ENCODE data around the gene ATP2B2.
A peak's percentile ranks its signal among the peaks of the same experiment; 100 is the strongest.
"Not testable (repeated sequence)": the region's sequence is repeated elsewhere in the genome, so short reads cannot be mapped to it uniquely, and the experiment has no call there.

Gene ATP2B2

DNA sequence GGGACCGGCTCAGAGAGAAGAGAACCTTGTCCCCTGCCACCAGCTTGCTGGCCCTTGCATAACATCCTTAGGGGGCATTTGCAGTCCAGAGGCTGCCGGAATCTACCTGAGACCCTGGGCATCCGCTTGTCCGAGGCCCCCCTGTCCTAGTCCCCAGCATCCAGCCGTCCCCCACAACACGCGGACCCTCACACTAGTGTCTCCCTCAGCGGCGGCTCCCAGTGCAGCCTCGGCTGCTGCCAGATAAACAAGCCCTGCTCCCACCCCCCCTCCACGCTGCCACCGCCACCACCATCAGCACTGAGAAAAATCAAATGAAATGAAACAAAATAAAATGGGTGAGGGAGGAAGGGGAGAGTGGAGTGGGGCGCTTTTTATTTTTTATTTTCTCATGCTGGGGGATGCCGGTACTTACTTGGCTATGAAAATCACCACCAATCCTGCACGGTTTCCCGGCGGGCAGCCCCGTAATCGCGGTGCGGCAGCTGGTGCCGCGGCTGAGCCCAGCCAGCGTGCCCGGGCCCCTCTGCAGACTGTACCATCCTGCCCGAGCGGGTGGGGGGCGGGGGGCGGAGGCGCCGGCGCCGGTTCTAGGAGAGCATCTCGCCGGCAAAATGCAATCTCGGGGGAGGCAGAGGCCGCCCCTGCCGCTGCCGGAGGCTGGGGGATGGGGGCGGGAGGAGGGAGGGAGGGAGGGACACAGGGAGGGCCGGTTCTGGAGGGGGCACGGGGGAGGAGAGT lies at the start of gene ATP2B2:
Gene ATP2B2, minus strand, starts transcription at position 537 of the 741 bp plus-strand sequence. CDS start 56,043 bp downstream, outside the sequence.
- DNase-seq: no peak

GRCh38 chr3:10554746-10555145 lies 49.4 kb upstream of the ATP2B2 start:
- no peak for DNase-seq

DNA sequence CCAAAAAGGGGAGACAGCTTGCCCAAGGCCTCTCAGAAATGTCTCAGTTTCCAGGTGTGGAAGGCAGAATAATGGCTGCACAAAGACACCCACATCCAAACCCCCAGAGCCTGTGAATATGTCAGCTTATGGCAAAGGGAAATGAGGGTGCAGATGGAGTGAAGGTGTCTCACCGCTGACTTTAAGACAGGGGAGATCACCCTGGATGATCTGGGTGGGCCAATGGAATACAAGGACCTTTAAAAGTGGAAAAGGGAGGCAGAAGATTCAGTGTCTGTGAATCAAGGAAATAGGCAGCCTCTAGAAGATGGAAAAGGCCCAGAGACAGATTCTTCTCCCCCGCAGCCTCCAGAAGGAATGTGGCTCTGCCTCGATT lies 48.8 kb upstream of the ATP2B2 start:
- no peak for DNase-seq

GRCh38 chr3:10553591-10554235 lies 48.3 kb upstream of the ATP2B2 start:
- peak; percentile 51 for DNase-seq

GRCh38 chr3:10552631-10552943 lies 47.2 kb upstream of the ATP2B2 start:
- DNase-seq: no peak

GRCh38 chr3:10551821-10552630 lies 46.6 kb upstream of the ATP2B2 start:
- DNase-seq: peak; percentile 86

DNA sequence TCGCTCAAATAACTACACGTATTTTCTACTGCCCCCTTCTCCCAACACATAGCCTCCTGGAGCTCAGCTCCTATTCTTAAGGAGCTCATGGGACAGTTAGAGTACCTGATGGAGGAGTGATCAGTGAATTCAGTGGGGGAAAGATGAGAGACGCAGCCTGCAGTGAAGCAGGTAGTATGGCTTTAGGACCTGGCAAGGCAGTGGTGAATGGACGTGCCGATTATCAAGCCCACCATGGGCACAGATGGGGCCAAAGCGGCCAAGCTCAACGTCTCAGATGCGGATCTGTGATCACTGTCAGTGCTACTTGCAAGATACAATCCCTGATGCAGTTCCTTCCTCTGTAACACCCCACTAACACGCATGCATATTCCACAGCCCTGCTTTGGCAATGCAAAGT lies 45.8 kb upstream of the ATP2B2 start:
- DNase-seq: no peak

DNA sequence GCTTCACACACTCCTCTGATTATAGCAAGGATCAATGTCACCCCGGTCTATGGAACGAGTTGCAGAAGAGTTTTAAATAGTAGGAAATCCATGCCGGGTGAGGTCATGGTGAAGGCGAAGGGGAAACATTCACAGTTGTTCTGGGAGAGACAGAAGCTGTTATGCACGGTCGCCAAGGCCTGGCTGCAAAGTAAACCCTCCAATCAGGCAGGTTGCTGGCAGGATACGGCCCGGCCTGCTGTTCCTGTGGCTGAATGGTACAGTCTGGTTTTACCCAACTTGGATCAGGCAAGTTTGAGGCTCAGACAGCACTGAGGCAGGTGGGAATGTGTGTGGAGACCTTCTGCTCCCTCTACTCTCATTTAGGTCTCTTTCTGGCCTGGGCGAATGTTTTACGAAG lies 45.3 kb upstream of the ATP2B2 start:
- no peak for DNase-seq

- peak; percentile 53 for DNase-seq
These were observed 44.3 kb upstream of the ATP2B2 start for GRCh38 chr3:10549617-10550230.

DNA sequence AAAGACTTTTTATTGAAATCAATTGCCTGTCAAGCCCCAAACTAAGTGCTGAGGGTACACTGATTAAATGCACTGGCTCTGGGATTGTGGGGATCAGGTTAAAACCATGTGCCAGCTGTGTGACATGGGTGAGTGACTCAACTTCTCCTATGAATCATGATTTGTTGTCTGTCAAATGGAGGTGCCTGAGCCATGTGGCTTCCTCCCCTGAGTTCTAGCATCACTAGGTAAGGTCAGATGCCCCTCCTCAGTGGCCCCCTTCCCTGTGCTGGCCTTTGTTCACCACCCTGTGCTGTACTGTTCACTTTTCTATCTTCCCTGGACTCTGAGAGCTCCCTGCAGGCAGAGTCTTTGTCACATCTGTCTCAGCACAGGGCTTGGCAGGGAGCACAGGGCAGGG lies 43.6 kb upstream of the ATP2B2 start:
- no peak for DNase-seq

GRCh38 chr3:10547841-10548783 lies 42.7 kb upstream of the ATP2B2 start:
- DNase-seq: no peak

DNA sequence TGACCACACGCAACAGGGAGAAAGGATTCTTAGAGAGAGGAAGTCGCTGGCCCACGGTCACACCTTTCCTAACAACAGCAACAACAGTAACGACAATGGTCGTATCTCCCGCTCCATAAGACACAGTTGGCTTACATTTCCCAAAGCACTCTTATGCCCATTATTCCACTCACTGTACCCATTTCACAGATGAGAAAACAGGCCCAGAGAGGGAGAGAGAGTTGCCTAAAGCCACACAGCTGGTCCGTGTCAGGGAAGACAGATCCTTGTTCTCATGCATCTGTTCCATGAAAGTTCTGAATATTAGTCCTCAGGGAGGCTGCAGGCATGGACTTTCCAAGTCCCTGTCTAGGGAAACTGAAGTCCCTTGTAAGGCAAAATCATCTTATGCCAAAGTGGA lies 42.0 kb upstream of the ATP2B2 start:
- DNase-seq: no peak

GRCh38 chr3:10546820-10547263 lies 41.5 kb upstream of the ATP2B2 start:
- no peak for DNase-seq

- no peak for DNase-seq
These were observed 40.8 kb upstream of the ATP2B2 start for GRCh38 chr3:10546181-10546624.

DNA sequence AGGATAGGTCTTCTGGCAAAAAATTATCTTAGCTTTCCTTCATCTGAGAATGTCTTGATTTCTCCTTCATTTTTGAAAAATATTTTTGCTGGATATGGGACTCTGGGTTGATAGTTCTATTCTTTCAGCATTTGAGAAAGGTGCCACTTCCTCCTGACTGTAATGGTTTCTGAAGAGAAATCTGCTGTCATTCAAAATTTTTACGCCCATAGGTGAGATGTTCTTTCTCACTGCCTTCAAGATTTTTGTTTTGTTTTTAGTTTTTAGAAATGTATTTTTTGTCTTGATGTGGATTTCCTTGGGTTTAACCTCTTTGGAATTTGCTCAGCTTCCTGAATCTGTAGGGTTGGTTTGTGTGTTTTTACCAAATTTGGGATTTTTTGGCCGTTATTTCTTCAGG lies 37.1 kb upstream of the ATP2B2 start:
- peak; percentile 21 for DNase-seq

DNA sequence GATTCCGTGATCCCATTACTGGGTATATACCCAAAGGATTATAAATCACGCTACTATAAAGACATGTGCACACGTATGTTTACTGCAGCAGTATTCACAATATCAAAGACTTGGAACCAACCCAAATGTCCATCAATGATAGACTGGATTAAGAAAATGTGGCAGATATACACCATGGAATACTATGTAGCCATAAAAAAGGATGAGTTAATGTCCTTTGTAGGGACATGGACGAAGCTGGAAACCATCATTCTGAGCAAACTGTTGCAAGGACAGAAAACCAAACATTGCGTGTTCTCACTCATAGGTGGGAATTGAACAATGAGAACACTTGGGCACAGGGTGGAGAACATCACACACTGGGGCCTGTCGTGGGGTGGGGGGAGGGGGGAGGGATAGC lies 35.0 kb upstream of the ATP2B2 start:
- DNase-seq: not testable (repeated sequence)

GRCh38 chr3:10534066-10534465 lies 28.7 kb upstream of the ATP2B2 start:
- no peak for DNase-seq

- DNase-seq: no peak
These were observed 28.3 kb upstream of the ATP2B2 start for GRCh38 chr3:10533737-10534023.

DNA sequence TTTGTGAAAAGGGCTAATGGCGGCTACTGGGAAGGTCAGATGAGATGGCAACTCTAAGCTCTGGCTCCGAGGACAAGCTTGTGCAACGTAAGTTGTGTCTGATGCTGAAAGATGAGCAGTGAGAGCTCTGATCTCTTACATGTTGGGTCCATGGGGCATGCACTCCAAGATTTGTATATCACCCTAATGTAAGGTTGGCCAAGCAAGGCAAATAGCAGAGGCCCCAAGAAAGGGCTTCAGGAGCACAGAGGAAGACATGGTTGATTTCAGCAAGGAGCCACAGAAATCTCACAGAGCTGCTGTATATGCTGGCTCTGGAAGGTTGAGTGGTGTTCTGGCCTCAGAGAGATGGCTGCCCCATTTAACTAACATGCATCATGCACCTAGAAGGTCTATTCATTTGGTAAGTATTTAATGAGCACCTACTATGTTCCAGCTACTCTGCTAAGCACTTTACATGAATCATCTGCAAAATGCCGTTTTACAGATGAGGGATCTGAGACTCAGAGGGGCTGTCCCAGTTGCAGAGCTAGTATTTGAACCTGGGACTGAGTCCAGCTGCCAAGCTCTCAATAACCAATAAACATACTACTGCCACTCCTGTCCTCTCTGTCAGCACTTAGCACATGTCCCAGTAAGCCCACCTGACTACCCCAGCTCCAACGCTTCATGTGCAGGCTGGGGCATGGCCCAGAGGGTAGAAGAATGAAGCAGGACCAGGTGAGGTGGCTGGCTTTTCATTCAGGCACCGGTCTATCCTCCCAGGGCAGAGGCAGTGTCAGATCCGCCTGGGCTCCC lies 27.8 kb upstream of the ATP2B2 start:
- no peak for DNase-seq

- DNase-seq: no peak
These were observed 25.6 kb upstream of the ATP2B2 start for GRCh38 chr3:10531031-10531430.

DNA sequence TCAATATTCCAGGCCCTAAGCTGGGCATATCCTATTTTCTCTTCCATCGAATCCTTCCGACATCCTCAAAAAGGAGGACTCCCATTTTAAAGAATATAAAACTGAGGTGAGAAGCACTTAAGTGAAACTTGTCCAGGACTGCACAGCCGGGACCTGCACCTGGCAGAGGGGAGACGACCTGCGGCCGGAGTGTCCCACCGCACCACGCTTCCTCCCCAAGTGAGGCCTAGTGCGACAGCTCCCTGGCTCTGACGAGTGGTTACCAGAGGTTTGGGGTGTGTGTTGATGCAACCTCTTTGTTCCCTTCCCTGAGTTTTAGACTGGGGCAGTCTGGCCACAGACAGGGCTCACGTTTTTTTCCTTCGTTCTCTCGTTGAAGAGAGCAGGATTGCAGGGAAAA lies 24.9 kb upstream of the ATP2B2 start:
- no peak for DNase-seq

DNA sequence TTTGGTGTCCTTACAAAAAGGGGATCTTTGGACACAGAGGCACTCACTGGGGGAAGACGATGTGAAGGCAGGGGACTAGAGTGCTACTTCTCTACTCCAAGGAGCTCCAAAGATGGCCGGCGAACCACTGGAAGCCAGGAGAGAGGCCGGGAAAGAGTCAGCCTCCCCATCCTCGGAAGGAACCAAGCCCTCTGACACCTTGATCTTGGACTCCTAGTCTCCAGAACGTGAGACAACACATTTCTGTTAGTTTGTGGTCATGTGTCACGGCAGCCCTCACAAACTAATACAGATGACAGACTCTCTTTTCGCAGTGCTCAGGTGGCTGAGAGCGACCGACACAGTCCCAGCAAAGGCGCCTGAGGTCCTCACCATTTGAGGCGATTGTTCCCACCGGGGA lies 24.4 kb upstream of the ATP2B2 start:
- no peak for DNase-seq
